HG03045 (cell line): ENCODE results near the gene CABP2.
"Not testable (repeated sequence)": the region's sequence is repeated elsewhere in the genome, so short reads cannot be mapped to it uniquely, and the experiment has no call there.

Experiments used
- ATAC-seq: cut with Tn5 transposase; IDR thresholded peaks from one replicate; pipeline ENCODE4 v1.9.1; 2021; ENCODE audit warnings: mild to moderate bottlenecking, moderate library complexity; ENCODE audit not compliant: unreplicated experiment

The CABP2 gene

DNA sequence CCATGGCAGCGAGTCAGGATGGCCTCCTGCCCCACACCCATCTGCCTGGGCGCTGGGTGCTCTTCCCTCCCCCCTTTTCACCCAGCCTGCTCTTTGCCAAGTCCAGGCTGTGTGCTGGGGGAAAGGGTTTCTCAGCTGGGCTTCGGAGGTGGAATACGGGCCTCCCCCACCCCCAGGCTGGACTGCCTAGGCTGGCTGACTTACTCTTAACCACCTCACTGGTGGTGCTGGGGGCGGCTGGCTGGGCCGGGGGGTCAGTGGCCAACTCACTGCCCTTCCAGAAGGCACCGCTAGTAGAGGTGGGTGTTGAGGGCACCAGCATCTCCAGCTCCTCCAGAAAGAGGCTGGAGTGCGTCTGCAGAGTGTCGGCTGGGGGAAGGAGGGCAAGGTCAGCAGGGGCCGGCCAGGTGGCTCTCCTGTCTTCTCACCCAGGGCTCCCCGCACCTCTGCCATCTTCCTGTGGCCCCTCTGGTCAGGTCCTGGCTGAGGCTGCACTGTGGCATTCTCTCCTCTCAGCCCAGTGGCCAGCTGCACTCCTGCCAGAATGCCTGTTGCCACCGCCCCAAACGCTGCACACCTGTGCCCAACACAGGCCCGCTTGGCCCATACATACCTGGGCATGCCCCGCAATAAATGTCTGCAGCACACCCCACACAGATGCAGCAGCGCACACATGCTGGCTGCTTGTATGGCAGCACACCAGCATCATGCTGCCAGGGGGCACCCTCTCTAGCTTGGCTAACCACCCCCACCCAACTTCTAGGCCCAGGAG is 27.8 kb downstream of the CABP2 start:
- ATAC-seq = no peak

DNA sequence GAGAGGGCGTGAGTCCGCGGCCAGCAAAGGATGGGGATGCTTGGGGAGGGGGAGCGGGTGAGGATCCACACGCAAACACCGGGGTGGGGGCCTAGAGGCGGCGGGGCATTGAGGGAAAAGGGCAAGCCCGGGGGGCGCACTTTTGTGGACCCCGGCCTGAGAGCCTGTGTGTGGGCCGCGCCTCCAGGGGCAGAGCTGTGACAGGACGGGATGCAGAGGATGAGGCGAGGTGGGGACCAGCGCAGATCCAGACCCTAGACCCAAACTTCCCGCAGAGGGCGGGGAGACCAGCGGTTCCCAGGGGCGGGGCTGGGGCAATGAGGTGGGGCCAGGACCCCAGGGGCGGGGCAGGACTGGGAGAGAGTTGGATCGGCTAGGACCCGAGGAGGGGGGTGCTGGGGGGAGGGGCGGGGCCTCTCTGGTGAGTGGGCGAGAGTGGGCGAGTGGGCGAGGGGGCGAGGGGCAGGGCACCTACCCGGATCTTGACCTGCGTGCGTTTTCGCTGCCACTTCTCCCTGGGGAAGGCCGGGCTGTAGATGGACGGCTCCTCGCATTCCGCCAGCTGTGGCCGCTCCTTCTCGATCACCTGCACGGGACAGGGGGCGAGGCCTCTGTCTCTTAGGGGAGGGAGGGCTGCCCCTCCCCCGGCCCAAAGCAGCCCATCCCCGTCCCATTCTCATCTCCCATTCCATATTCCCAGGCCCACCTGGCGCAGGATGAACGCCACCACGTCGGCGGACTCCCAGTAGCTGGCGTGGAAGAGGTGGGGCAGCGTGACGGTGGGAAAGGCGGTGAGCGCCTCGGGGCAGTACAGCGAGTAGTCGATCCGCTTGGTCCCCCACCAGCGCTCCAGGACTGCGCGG is 28.6 kb downstream of the CABP2 start:
- ATAC-seq = no peak

DNA sequence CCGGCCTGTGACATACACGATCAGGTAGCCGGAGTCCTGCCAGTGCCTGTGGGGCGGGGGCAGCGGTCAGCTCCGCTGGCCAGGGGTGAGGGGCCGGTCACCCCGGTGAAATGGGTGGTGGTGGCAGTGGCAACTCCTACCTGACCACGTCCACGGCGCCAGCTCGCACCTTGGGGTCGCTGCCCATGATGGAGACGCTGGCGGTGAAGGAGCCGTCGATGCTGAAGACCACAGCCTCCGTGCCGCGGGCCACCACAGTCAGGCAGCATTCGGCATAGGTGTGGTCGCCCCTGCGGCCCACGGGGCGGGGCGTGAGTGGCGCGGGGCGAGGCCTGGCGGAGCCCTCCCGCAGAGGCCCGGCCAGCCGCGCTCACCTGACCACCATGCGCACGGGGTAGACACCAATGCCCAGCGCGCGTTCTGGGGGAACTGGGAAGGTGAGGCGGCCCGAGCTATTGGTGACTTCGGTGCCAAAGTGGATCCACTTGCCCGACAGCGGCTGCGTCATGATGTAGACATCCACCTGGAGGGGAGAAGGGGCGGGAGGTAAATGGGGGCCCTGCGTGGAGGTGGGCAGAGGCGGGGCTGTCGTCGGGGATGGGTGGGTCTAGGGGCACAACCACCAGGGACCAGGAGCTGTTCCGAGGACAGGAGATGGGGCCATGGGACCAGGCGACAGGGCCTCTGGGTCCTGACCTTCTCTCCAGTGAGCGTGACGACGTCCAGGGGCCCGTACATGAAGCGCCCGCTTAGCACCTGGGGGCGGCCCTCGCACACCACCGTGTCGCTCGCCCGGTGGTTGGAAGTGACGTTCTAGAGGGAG is 29.5 kb downstream of the CABP2 start:
- no peak for ATAC-seq

DNA sequence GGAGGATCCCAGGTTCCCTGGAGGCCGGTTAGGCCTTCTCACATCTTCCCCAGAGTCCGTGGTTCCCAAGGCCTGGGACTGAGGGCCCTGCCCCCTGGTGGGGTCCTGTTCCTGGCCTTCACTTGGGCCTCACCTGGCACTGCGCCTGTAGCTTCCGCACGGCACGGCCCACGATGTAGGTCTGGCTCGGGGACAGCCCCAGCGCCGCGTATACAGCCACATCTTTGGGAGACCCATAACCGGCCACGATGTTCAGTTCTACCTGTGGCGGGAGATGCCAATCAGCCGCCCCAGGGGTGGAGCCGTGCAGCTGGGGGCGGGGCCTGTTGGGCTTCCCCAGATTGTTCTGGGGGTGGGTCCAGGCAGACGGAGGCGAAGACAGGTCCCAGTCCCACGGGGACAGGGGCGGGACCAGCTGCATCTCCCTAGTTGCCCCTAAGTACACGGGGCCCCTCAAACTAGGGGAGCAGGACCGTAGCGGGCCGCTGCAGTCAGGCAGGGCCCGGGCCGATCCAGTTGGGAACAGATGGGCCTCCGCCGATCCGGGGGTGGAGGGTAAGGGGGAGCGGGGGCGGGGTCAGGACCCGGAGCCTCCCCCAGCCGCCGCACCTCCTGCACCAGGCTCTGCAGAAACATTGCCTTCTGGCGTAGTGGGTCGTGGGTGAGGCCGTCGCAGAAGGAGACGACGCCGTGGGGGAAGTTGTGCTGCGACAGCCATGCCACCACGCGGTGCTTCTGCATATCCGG is 30.3 kb downstream of the CABP2 start:
- ATAC-seq = no peak

DNA sequence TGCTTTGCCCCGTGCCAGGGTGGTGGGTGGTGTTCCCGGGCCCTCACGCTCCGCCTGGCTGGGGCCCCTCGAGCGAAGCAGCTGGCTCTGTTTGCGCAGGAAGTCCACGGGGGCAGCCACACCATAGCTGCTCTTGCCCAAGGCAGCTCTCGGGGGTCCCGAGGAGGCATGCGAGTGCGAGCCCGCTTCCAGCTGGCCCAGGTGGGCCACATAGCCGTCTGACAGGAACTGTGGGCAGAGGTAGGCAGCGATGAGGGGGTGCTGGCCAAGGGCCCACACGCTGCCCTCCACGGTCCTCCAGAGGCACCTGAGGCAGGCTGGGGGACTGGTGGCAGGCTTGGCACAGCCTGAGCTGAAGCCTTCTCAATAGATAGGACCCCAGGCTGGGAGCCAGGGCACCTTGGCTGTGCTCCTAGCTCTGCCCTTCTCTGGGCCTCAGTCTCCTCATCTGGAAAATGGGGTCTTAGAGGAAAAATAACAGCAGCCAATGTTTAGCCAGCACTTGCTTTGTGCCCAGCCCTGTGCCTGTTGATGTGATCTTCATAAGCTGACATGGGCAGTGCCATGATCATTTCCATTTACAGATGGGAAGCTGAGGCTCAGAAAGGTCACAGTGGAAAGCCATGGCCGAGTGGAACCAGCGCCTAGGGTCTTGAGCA is 31.0 kb downstream of the CABP2 start:
- ATAC-seq = no peak

DNA sequence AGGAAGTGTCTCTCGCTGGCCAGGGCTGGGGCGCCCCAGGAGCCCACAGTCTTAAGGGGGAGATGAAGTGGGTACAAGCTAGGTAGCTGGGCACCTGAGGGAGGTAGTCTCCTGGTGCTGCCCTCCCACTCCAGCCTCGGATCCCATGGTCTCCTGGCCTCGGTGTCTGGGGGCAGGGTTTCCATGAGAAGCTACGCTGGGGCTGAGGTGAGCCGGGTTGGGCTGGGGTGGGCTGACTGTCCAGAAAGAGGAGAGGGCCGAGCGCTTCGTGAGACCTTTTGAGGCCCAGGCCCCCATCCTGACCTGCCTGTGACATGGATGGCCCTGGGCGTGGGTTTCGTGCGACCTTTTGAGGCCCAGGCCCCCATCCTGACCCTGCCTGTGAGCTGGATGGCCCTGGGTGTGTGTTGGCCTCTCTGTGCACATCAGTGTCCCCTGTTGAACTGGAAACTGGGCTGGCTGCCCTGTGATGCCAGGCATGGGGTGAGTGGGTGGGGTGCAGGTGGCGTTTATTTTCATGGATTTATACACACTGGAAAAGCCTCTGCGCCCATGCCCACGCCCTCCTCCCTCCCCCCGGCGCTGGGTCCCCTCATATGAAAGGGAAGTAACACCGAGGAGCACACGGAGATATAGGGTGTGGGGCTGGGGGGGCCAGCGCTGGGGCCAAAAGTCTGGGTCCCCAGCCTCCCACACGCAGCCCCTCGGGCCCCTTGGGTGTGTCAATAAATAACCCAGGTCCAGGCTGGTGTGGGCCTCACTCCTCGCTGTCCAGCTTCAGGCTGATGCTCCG is 31.8 kb downstream of the CABP2 start:
- no peak for ATAC-seq

DNA sequence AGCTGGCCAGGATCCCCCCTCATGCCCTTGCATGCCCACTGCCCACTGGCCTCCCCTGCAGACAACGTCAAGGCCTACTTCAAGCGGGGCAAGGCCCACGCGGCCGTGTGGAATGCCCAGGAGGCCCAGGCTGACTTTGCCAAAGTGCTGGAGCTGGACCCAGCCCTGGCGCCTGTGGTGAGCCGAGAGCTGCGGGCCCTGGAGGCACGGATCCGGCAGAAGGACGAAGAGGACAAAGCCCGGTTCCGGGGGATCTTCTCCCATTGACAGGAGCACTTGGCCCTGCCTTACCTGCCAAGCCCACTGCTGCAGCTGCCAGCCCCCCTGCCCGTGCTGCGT is 32.5 kb downstream of the CABP2 start:
- no peak for ATAC-seq

DNA sequence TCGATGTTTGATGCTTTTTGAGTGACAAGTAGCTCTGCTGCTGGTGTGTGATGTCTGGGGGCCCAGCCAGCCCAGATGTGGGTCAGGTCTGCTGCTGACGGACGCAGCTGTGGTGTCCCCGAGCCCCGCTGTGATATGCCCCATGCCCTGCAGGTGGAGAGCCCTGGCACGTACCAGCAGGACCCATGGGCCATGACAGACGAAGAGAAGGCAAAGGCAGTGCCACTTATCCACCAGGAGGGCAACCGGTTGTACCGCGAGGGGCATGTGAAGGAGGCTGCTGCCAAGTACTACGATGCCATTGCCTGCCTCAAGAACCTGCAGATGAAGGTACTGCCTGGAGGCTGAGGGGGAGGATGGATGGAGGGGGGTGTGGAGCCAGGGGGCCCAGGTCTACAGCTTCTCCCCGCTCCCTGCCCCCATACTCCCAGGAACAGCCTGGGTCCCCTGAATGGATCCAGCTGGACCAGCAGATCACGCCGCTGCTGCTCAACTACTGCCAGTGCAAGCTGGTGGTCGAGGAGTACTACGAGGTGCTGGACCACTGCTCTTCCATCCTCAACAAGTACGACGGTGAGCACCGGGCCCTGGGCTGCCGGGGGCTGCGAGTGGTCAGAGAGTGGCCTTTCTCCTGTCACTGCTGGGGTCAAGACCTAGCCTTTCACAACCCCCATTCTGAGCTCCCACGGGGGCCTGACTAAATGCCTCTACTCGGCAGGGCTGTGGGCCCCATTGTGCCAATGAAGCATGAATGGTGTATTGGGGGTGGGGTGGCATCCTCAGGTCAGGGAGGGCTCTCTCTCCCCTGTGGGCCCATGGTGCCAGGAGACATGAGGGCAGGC is 33.1 kb downstream of the CABP2 start:
- ATAC-seq = no peak

DNA sequence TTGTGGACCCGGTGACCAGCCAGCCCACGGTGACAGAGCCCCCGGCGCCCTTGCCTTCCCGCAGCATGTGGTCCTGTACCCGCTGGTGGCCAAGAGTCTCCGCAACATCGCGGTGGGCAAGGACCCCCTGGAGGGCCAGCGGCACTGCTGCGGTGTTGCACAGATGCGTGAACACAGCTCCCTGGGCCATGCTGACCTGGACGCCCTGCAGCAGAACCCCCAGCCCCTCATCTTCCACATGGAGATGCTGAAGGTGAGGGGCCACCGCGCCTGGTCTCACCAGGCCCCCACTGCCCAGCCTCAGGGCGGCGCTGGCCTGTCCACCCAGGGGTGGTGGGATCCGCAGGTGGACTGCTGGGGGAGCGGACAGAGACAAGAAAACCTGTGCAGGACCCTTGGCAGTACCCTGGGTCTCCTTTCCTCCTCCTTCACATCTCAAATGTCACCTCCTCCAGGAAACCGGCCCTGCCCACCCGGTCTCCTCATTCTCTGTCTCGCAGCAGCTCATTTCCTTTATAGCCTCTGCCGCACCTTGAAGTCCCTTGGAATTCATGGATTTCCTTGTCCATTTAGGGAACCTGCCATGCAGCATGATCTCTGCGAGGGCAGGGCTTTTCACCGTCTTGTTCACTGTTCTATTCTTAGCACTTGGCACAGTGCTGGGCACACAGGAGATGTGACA is 33.9 kb downstream of the CABP2 start:
- no peak for ATAC-seq

DNA sequence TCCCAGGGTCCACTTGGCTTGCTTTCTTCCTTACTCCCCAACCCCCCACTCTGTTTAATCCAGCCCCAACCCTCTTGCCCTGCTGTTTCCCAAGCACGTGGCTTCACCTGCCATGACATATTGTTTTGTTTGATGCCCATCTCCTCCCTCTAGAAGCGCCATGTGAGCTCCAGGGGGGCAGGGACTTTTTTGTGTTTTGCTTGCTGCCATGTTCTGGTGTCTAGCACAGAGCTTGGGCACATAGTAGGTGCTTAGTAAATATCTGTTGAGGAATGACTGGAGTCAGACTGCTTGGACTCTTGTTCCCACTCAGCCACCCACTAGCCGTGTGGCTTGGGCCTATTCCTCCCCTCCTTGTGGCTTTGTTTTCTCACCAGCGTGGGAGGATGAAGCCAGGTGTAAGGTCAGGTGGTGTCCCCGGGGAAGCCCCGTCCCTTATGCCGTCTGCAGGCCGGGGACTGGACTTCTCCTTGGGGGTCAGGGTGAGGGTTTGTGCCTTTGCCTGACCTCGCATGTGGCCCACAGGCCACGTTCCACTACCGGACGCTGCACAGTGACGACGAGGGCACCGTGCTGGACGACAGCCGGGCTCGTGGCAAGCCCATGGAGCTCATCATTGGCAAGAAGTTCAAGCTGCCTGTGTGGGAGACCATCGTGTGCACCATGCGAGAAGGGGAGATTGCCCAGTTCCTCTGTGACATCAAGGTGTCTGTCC is 36.6 kb downstream of the CABP2 start:
- no peak for ATAC-seq

DNA sequence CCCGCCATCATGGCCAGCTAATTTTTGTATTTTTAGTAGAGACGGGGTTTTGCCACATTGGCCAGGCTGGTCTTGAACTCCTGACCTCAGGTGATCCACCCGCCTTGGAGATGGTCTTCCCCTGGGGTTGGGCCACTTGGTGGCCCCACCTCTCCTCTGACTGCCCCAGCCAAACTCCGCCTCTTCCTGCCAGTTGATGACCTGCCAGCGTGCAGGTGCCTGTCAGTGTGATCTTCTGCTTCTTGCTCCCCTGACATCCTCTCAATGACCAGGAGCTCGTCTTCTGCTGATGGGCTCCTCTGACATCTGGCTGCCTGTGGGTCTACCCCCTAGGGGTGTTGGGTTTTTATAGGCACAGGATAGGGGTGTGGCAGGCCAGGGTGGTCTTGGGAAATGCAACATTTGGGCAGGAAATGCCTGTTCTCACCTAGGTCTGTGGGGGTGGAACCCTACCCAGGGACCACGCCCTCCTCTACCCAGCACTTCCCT is 37.3 kb downstream of the CABP2 start:
- not testable (repeated sequence) for ATAC-seq

DNA sequence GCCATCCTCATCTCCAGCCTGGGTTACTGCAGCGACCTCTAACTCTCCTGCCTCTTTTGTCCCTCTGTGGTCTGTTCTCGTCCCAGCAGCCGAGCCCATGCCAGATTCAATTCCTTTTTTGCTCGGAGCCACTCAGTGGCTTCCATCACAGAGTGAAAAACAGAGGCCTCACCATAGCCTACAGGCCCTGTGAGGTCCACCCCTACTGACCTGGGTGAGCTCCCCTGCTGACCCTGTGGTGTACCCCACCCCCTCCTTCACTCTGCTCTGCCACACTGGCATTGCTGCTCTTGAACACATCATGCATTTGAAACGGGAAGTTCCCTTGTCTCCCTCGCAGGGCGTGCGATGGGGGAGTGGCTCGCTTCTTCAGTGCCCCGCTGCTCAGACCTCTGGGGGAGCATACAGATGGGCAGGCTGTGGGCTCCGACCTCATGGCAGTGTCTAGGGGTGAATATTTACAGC is 38.4 kb downstream of the CABP2 start:
- ATAC-seq = no peak

DNA sequence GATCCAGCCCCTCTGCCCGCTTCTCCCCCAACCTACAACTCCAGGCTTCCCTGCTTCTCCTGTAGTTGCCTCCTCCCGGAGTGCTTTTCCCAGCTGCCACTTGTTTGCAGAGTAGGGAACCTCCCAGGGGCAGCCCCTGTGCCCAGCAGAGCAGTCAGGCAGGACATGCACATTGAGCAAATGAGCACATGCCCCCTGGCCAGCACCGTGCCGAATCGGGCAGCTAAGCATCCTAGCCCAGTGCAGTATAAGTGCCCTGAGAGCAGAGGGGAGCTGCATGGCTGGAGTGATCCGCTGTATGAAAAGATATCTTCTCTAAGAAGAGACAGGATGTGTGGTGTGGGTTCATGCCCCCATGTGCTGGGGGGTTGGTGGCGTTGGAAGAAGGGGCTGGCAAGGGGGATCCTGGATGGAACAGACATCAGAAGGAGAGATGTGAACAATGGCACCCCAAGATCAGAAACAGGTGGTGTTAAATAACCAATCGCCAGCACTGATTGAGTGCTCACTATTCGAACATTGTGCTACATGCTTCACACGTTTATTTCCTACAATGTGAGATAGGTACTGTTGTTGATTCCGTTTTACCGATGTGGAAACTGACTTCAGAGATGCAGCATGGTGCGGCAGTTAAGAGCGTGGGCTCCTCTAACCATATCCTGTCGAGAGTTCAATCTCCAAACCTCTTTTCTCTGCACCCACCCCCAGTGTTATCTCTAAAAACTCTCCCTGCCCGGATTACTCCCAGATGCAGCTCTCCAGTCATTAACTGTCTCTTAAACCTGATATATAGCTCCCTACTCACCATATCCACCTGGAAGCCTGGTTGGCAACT is 39.2 kb downstream of the CABP2 start:
- ATAC-seq = no peak

DNA sequence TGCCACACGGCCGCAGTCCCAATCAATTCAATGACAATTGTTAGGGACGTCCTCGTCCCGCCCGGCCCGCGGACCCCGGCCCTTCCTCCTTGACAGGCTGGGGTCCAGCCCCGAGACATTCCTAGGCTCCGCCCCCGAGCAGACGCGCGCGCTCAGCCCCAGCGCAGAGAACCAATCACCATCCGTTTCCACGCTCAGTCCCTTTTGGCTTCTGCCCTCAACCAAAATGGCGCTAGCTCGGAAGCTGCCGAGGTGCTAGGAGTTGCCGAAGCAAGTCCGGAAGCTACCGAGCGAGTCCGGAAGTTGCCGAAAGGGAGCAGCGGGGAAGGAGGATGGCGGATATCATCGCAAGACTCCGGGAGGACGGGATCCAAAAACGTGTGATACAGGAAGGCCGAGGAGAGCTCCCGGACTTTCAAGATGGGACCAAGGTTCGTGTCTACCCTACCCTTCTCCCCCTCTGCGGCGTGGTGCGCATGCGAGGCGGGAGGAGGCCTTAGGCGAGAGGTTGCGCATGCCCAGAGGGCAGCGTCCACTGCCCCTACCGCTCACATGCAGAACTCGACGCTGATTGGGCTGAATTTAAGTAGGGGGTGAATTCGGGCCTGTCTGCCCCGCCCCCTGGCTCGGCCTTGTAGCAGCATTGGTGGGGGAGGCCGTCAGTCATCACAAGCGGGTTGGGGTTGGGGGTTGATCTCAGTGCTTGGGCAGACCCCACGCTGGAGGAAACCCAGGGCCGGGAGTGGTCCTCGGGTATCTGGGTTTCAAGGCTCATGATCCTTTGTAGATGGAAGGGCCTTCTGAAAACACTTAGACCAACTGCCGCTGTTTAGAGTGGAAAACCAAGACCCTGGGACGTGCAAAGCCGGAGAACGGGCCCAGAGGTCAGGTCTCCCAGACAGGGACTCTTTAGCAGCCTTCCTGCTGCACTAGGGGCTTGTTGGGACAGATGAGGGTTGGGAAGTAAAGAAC is 40.1 kb downstream of the CABP2 start, which contains the start of gene AIP:
AIP (plus strand) TSS at position 200 of the 972 bp plus-strand sequence; CDS start at position 333, 133 bp downstream.
- peak; percentile 69 for ATAC-seq

DNA sequence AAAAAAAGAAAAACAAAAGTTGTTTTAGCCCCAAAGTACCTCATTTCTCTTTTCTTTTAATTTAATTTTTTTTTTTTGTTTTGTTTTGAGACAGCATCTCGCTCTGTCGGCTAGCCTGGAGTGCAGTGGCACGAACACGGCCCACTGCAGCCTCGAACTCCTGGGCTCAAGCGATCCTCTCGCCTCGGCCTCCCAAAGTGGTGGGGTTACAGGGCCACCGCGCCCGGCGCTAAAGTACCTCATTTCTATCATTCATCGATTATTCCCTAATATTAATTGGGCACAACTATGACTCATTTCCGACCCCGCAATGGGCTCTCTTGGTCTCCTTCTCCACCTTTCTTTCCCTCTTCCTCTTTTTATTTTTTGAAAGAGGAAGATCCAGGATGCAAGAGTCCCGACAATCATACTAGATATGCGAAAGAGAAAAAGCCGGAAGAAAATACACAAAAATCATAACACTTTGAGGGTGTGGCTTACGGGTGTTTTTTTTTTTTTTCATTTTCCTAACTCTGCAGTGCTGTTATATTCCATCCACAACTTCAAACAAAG is 40.9 kb downstream of the CABP2 start:
- ATAC-seq = no peak
